ENCODE measurements around the gene GDF11. TPM values are rescaled to one million over a fixed set of nuclear protein-coding genes. Genes with fewer than 3 reads are reported as not detected.
"Not testable (repeated sequence)": the region's sequence is repeated elsewhere in the genome, so short reads cannot be mapped to it uniquely, and the experiment has no call there.

The GDF11 gene
- polyA plus RNA-seq, 2 of the 4 experiments (the other 2 are of a cell fraction), result 1.2 to 3.6 TPM

- no peak for TF ChIP-seq HMGXB4 (CRISPR knock-in tag; IDR thresholded peaks at IDR 0.05; ENCODE audit: borderline replicate concordance)
- no peak for TF ChIP-seq CHD4 (IDR thresholded peaks at IDR 0.05; ENCODE audit: borderline replicate concordance)
- TF ChIP-seq KDM1A (IDR thresholded peaks at IDR 0.05; ENCODE audit: low read depth), result no peak
These were observed 5.5 kb downstream of the GDF11 start (continued) for GRCh38 chr12:55748230-55748993.

- 69% methylated on average over 2 of the region's 2 CpGs for WGBS (ENCODE audit: missing lambda C conversion rate)
- no peak overlapping the region for H3K27ac ChIP-seq
- POLR2A ChIA-PET, result no interaction called here
- no peak for TF ChIP-seq RARB (CRISPR knock-in tag; IDR thresholded peaks at IDR 0.05)
- FAIRE-seq (no peak), ATAC-seq (no peak), DNase-seq (ENCODE audit: low read depth in 1 of 2, low spot score in 1 of 2) (no peak)
- H3K9me3 ChIP-seq, result 0 out of 3 replicates have a peak, but pooled peaks cover 2% of the 10 kb centered on the region
- CTCF ChIA-PET, result interaction anchor here (0.6 to 14.4 kb wide), 3 partner anchors 8 to 41 kb away, joined by 3 to 137 read pairs (median 3); no protein-coding TSS in a partner anchor
- no peaks in the 10 kb centered on the region for H3K4me1 ChIP-seq
- H3K4me2 ChIP-seq, result no peak overlapping the region
- H3K4me3 ChIP-seq, result no peak overlapping the region
These were observed 12.3 kb downstream of the GDF11 start for GRCh38 chr12:55755246-55755645.

GRCh38 chr12:55757701-55758100 is 14.8 kb downstream of the GDF11 start:
- H3K9me3 ChIP-seq, result 0 out of 3 replicates have a peak, but pooled peaks cover 2% of the 10 kb centered on the region
- H3K4me3 ChIP-seq, result no peak overlapping the region
- CTCF ChIA-PET, result interaction anchor here (1.2 to 14.4 kb wide), 4 partner anchors 8 to 261 kb away, joined by 3 to 137 read pairs (median 4); no protein-coding TSS in a partner anchor
- POLR2A ChIA-PET, result no interaction called here
- FAIRE-seq, result no peak
- H3K4me2 ChIP-seq, result no peak overlapping the region
- TF ChIP-seq KDM1A (IDR thresholded peaks at IDR 0.05; ENCODE audit: low read depth) (no peak), ZNF302 (CRISPR knock-in tag; IDR thresholded peaks at IDR 0.05) (no peak), RFX5 (IDR thresholded peaks at IDR 0.05) (no peak), USF2 (IDR thresholded peaks at IDR 0.05) (no peak), BHLHE40 (IDR thresholded peaks at IDR 0.05; ENCODE audit: low read depth, low read length) (no peak), MAX (IDR thresholded peaks at IDR 0.05) (no peak)
- ATAC-seq, result peak in 1 of 2 experiments; percentile 22; a peak in 1 of 6 replicates
- no peak for DNase-seq (ENCODE audit: low read depth in 1 of 2, low spot score in 1 of 2)
- H3K4me1 ChIP-seq, result no peaks in the 10 kb centered on the region
- 75% methylated on average over 2 of the region's 2 CpGs for WGBS (ENCODE audit: missing lambda C conversion rate)
- no peak overlapping the region for H3K27ac ChIP-seq

- DNase-seq (ENCODE audit: low read depth in 1 of 2, low spot score in 1 of 2); ATAC-seq; H3K4me2 ChIP-seq; H3K4me1 ChIP-seq; H3K4me3 ChIP-seq; H3K9me3 ChIP-seq; FAIRE-seq; H3K27ac ChIP-seq; POLR2A ChIA-PET: not testable (repeated sequence)
- CTCF ChIA-PET, result interaction anchor here (1.2 to 14.4 kb wide), 4 partner anchors 9 to 260 kb away, joined by 3 to 137 read pairs (median 4); no protein-coding TSS in a partner anchor
- 94% methylated on average over 4 of the region's 4 CpGs for WGBS (ENCODE audit: missing lambda C conversion rate)
These were observed 15.7 kb downstream of the GDF11 start for GRCh38 chr12:55758575-55758974.

- FAIRE-seq (no peak), DNase-seq (ENCODE audit: low read depth in 1 of 2, low spot score in 1 of 2) (no peak), ATAC-seq (no peak)
- no peak overlapping the region for H3K4me2 ChIP-seq
- TF ChIP-seq USF2 (IDR thresholded peaks at IDR 0.05) (no peak), MAZ (IDR thresholded peaks at IDR 0.05; ENCODE audit: borderline replicate concordance, low read depth, low read length) (no peak), CBX8 (IDR thresholded peaks at IDR 0.05) (no peak), SREBF2 (IDR thresholded peaks at IDR 0.05) (no peak), CTCF (IDR thresholded peaks at IDR 0.05) (no peak)
- no peak overlapping the region for H3K4me3 ChIP-seq
- POLR2A ChIA-PET, result no interaction called here
- WGBS (ENCODE audit: missing lambda C conversion rate), result 98% methylated on average over 6 of the region's 6 CpGs
- H3K9me3 ChIP-seq, result 0 out of 3 replicates have a peak, but pooled peaks cover 2% of the 10 kb centered on the region
- H3K27ac ChIP-seq, result no peak overlapping the region
- CTCF ChIA-PET, result interaction anchor here (0.9 to 2.2 kb wide), 2 partner anchors 12 to 22 kb away, joined by 3 to 7 read pairs; no protein-coding TSS in a partner anchor
- no peaks in the 10 kb centered on the region for H3K4me1 ChIP-seq
These were observed 17.7 kb downstream of the GDF11 start for GRCh38 chr12:55760663-55761062.
